VCaP (cell line): ENCODE results near the gene EIF1.
"Not testable (repeated sequence)": the region's sequence is repeated elsewhere in the genome, so short reads cannot be mapped to it uniquely, and the experiment has no call there.

Source experiments
- H3K27ac ChIP-seq: fragments of 450-650 bp; 2 replicates; pipeline ENCODE4 v1.5.1; 2017
- TF ChIP-seq, protein P1 (sequence below): fragments of 450-650 bp; conservative IDR thresholded peaks from 2 replicates; pipeline ENCODE4 v1.5.1; 2017; ENCODE audit warnings: mild to moderate bottlenecking, moderate library complexity

Gene EIF1

GRCh38 chr17:41688641-41689496 is at the start of gene EIF1:
EIF1 (plus strand) TSS chr17:41688885; CDS start chr17:41689039, 154 bp downstream.
- TF ChIP-seq, protein P1, sequence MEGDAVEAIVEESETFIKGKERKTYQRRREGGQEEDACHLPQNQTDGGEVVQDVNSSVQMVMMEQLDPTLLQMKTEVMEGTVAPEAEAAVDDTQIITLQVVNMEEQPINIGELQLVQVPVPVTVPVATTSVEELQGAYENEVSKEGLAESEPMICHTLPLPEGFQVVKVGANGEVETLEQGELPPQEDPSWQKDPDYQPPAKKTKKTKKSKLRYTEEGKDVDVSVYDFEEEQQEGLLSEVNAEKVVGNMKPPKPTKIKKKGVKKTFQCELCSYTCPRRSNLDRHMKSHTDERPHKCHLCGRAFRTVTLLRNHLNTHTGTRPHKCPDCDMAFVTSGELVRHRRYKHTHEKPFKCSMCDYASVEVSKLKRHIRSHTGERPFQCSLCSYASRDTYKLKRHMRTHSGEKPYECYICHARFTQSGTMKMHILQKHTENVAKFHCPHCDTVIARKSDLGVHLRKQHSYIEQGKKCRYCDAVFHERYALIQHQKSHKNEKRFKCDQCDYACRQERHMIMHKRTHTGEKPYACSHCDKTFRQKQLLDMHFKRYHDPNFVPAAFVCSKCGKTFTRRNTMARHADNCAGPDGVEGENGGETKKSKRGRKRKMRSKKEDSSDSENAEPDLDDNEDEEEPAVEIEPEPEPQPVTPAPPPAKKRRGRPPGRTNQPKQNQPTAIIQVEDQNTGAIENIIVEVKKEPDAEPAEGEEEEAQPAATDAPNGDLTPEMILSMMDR = no peak

GRCh38 chr17:41638941-41639340 is 49.7 kb upstream of the EIF1 start:
- TF ChIP-seq, protein P1 = no peak
- no peak overlapping the region for H3K27ac ChIP-seq

More at GRCh38 chr17:41688641-41689496, at the start of gene EIF1:
- H3K27ac ChIP-seq = peak within 1 kb of the TSS; percentile 98

GRCh38 chr17:41639492-41640473 is 48.9 kb upstream of the EIF1 start:
- TF ChIP-seq, protein P1 = no peak
- H3K27ac ChIP-seq = no peak overlapping the region

DNA sequence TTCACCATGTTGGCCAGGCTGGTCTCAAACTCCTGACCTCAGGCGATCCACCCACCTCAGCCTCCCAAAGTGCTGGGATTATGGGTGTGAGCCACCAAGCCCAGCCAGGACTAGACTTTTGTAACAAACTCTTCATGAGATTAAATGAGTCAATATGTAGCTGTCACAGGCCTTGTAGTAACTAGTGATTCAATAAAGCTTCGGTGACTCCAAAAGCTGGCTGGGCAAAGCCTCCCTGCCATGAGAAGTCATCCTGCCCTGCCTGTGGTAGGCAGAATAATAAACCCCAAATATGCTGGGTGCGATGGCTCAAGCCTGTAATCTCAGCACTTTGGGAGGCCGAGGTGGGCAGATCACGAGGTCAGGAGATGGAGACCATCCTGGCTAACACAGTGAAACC is 48.1 kb upstream of the EIF1 start:
- H3K27ac ChIP-seq = not testable (repeated sequence)

GRCh38 chr17:41642252-41643156 is 46.2 kb upstream of the EIF1 start:
- TF ChIP-seq, protein P1 = no peak
- no peak overlapping the region for H3K27ac ChIP-seq

DNA sequence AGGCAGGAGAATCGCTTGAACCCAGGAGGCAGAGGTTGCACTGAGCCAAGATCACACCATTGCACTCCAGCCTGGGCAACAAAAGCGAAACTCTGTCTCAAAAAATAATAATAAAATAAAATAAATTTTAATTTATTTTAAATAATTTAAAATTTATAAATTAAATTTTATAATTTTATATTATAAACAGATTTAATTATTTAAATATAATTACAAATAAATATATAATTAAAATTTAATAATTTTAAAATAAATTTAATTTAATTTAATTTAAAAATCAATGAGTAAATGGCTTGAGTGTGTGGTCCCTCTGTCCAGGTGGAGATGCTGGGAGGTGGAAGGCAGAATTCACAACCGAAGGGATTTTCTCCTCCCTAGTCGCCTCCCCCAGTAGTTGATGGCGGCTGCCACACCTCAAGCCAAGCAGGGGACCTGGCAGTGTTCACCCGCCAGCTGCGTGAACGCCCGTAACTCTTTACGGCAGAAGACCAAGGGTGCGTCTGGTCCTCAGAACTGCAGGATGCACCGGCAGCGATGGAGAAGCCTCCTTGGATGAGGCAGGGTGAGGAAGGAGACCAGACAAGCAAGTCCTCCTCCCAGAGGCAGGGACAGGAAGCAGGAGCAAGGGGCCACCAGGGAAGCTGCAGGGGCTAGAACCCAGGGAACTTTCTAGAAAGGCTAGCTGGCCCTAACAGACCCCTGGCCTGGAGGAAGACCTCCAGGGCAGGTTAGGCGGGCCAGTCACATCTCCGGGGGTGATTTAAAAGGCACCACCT is 41.5 kb upstream of the EIF1 start:
- TF ChIP-seq, protein P1 = no peak
- peak overlapping the region; percentile 73; the same call in 1 of the 2 replicates for H3K27ac ChIP-seq

- peak overlapping the region; percentile 73 for H3K27ac ChIP-seq
- TF ChIP-seq, protein P1 = peak; percentile 86
These were observed 40.7 kb upstream of the EIF1 start for GRCh38 chr17:41647940-41648410.
